ENCODE data around the gene SPEM2.
"Not testable (repeated sequence)": the region's sequence is repeated elsewhere in the genome, so short reads cannot be mapped to it uniquely, and the experiment has no call there.

Gene SPEM2

DNA sequence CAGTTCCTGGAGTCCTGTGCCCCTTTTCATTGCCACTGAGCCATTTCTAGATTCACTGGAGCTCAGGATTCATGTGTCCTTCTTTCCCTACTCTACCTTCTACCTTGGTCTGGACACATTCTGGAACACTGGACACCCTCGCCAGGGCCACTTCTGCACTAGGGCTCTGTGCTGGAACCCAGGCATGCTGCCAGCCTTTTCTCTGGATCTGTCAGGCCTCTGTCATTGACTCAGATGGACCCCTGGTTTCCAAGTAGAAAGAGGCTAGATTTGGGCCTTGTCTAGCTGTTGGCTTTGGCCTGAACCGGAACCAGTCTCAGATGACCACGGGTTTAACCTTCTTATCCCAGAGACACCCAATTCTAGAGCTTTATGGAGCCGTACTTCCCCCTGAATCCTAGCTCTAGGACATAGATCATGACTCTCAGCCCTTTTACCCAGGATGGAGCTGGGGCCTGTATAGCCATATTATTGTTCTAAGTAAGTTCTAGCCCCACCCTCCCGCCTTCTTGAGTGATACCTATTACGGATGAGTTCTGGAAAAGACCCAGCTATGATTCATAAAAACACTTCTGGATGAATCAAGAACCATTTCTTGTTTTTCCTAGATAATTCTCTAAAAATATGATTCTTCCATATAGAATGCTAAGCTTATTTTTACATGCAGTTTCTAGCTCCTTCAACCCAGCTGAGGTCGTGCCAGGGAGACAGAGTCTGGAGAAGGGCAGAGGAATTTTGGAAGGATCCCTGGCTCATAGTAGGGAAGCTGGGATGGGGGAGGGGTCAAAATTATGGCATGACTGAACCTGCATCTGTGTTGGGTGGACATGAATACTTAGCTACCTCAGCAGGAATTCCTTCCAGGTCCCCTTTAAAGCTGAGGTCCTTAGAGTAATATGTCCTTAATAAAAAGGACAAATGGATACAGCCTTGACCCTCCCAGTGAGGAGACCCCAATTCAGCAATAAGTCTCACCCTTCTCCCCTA lies 18.4 kb downstream of the SPEM2 start:
- DNase-seq = peak; percentile 82

DNA sequence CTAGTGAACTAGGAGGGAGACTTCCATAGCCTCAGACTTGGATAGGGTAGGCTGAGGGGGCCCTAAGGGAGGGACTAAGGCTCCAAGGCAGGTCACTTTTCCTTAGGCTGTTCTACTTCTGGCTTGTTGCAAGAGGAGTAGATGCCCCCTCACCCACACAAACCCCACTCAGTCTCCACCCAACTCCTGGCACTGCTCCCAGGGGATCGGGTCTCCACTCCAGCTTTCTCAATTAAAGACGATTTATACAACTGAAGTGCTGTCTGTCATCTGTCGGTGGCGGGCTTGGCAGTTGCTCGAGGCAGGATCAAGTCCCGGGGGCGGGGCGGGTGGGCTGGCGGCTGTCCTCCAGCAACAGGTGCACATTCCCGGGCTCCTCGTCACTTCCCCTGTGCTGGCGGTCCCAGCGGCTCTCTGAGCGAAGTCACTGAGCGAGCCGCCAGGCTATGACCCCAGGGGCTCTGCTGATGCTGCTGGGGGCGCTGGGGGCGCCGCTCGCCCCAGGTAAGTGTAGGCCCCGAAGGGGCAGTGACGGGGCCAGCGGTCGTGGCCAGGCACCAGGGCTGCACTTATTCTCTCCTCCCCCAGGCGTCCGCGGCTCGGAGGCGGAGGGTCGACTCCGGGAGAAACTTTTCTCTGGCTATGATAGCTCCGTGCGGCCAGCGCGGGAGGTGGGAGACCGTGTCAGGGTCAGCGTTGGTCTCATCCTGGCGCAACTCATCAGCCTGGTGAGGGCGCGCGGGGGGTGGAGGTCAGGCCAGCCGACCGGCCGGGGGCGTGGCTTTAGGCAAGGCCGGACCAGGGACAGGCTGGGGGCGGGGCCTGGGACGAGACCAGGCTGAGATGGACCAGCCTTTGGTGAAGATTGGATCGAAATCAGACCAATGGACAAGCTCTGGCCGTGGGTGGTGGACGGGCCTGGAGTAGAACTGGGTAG lies 19.5 kb downstream of the SPEM2 start, which contains the start of gene CHRNB1:
TSS of gene CHRNB1 (plus strand) at position 380 of the 937 bp plus-strand sequence. CDS start at position 447, 67 bp downstream.
- DNase-seq = peak; percentile 32

DNA sequence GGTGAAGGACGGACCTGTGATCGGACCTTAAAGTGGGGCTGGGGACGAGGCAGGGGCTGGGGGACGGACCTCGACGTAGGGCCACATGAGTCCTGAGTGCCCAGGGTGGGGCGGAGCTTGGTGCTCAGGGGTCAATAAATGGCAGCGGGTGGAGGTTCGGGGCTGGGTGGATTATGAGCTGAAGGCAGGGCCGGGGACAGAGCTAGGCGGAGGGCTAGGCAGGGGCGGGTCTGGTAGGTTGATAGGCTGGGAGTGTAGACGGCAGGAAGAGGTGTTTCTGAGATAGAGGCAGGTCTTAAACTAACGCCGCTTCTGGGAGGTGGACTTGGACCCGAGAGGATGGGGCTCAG lies 20.2 kb downstream of the SPEM2 start:
- no peak for DNase-seq

DNA sequence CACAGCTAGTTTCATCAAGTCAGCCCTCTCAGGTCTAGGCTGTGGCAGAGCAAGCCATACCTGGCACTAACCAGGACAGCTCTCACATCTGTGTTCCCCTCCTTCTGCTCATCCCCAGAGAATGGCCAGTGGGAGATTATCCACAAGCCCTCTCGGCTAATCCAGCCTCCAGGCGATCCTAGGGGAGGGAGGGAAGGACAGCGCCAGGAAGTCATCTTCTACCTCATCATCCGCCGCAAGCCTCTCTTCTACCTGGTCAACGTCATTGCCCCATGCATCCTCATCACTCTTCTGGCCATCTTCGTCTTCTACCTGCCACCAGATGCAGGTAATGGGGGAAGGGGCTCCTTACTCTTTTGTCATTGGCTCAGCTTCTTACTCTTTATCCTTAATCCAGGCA lies 23.0 kb downstream of the SPEM2 start:
- no peak for DNase-seq

GRCh38 chr17:7459961-7460545 lies 34.6 kb downstream of the SPEM2 start:
- no peak for DNase-seq

DNA sequence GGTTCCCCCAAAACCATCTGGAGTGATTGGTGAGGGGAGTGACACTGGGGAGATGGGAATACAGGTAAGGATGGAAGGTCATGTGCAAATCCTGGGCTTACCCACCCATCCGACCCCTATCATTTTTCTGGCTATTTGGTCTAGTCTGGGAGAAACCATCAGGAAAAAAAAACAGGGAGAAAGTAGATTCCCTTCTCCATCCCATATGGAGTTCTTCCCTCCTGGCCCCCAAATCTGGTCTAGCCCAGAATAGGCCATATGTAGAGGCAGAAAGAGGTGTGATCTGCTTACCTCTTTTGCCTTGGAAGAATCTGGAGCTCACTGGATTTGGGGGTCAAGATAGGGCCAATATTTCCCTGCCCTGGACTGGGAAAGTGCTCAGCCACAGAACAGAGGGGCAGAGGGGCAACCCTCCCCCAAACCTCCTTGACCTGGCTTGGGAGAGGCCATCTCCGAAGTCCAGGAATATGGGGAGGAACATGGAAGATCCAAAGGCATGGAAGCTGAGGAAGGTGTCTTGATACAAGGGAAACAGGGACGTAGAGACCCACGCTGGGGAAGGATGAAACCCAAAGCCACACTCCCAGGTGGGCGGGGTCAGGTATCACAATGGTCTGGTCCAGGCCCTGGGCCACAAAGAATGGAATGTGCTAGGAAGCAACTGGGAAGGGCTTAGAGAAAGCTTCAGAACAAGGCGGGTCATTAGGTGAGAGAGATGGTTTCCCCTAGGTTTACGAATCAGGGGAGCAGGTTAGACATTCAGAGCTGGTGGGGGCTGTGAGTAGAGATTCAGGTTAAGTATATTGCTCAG lies 35.6 kb downstream of the SPEM2 start:
- no peak for DNase-seq

DNA sequence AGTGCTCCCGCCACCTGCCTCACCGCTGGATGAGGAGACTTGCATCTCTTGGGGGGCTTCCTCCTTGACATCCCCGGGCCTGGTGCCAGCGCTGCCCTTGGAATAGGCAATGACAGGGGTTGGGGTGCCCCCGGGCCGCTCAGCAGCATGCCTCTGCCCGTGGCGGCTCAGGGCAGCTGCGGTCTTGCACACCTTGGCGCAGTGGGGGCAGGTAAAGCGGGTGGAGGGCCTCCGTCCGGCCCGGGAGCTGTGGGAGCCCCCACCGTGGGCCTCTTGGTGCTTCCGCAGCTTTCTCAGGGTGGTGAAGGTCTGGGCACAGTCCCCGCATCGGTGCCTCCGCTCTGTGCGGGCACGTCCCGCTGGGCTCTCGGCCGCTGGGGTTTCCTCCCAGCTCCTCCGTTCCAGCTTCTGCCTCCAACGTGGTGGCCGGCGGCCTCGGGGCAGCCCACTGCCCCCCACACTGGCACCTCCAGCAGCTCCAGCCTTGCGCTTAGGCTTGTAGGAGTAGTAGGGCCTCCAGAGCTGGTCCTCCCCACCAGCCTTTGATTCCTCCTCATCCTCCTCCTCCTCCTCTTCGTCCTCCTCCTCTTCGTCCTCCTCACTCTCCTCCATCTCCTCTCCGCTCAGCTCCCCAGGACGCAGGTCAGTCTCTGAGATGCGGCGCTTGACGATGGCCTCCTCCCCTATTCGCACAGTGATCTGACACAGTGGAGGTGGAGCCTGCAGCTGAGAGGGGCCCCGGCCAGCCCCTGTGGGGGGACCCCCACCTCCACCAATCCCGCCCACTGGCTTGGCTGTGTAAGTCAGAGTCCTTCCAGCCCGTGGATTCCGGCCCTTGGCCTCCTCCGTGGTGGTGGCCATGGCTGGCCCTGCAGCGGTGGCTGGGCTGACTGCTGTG lies 37.3 kb downstream of the SPEM2 start:
- DNase-seq = no peak

DNA sequence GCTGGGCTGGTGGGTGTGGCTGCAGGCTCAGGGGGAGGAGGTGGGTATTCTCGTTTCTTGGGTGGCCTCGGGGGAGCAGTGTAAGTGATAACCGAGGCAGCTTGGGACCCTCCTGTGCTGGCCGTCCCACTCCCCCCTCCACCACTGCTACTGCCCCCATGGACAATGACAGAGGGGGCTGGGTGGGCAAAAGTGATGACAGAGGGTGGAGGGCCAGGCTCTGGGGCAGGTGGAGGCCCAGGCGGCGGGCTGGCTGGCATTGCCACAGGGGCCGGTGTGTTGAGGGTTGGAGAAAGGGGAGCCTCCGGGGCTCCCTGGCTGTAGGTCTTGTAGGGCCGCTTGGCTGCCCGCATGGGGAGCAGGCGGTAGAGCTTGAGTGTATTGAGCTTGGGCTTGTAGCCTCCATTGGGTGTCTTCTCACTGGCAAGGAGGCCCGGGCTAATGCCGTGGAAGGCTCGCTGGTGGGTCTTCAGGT lies 38.0 kb downstream of the SPEM2 start:
- no peak for DNase-seq

- no peak for DNase-seq
These were observed 38.7 kb downstream of the SPEM2 start for GRCh38 chr17:7464081-7464480.

DNA sequence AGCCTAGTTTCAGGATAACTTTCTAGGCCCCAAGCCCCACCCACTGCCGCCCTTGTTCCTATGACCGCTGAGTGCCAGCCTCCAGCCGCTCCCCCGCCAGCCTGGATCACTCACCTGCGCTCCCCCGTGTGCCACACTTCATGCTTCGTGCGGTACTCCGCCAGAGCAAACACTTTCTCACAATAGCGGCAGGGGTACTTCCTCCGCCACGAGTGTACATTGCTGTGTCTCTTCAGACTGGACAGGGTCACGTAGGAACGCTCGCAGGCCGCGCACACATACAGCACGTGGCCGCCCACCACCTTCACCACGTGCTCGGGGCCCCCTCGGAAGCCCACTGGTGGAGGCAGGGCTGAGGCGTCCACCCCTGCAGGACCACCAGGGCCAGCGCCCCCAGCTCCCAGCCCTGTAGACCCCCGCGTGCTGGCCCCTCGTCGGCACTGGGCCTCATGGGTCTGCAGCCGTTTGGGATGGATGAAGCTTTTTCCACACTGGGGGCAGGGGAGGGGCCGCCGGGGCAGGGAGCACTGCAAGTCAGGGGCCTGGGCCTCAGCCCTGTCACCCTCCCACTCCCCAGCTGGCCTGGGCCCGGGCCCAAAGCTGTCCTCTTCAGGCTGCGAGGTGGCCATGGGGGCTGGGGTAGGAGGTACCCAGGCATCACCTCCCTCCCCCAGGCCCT lies 40.3 kb downstream of the SPEM2 start:
- no peak for DNase-seq

DNA sequence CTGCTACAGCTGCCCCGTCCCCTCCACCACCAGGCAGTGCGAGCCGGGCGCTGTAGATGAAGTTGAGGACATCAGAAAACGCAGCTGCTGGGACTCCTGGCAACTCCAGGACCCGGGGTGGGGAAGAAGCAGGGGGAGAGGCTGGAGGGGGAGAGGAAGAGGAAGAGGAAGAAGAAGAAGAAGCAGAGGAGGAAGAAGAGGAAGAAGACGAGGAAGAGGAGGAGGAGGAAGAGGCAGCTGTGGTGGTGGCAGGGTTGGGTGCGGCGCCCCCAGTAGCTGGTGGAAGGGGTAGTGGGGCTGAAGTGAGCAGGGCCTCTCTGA lies 40.9 kb downstream of the SPEM2 start:
- DNase-seq = no peak

DNA sequence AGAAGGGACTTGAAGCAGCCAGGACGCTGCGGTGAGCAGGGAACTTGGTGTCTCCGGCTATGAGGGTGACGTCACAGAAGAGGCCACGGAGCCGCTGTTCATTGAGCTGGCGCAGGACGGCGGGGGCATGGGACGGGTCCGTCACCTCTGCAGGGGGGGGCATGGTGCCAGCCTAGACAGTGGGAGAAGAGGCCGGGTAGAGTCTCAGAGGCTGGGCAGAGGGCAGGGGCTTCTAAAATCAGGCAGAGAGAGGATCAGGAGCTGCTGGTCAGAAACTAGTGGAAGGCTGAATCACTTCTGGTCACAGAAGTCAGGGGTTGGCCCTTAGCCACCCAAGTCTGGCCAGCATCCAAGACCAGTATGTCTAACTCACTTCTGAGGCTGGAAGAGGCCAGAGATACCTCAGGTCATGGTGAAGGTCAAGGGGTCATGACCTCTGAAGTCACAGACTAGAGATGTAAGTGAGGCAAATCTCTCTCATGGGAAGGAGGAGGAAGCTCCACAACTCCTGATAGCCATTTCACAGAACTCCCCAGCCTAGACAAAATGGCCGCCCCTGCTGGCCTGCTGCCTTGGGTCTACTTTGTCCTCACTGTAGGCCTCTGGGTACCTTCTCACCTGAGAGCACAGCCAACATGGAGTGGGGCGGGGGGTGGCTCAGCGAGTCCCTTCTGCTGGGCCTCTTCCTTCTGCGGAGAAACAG lies 41.4 kb downstream of the SPEM2 start:
- DNase-seq = no peak

DNA sequence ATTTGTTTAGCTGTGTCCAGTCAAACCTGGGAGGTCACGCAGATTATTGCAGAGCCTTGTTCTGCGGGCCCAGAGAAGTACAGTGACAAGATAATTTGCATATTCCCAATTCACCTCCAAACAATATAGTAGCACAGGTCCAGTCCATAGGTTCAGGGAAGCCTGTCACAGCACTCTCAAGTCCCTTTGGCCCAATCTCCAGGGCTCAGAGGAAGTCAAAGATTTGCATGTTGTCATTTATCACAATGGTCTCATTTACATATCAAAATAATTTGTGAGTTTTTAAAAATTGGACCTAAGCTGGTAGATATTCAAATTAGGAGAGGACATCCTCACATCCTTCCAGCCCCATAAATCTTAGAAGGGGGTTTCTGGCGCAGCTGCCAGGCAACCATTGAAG lies 42.1 kb downstream of the SPEM2 start:
- no peak for DNase-seq

- no peak for DNase-seq
These were observed 42.9 kb downstream of the SPEM2 start for GRCh38 chr17:7468290-7468689.

DNA sequence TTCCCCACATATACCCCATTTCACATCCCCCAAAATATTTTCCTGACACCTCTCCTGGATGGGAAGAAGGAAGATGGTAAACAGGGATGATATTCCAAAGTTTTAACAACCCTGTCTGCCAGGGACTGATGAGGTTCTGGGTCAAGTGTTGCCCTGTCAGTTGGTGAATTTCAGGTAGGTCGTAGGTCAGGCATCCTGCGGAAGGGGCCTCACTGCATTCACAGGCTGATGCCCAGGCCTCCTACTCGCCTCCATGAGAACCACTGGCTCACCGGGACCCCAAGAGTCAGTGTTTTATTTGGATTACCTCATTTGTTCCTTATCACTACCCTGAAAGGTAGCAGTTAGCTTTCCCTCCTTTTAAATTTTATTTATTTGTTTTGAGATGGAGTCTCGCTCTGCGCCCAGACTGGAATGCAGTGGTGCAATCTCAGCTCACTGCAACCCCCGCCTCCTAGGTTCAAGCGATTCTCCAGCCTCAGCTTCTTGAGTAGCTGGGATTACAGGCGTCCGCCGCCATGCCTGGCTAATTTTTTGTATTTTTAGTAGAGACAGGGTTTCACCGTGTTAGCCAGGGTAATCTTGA lies 43.5 kb downstream of the SPEM2 start:
- no peak for DNase-seq

- DNase-seq = not testable (repeated sequence)
These were observed 44.4 kb downstream of the SPEM2 start for GRCh38 chr17:7469843-7470242.

- DNase-seq = not testable (repeated sequence)
These were observed 45.1 kb downstream of the SPEM2 start for GRCh38 chr17:7470457-7470973.

DNA sequence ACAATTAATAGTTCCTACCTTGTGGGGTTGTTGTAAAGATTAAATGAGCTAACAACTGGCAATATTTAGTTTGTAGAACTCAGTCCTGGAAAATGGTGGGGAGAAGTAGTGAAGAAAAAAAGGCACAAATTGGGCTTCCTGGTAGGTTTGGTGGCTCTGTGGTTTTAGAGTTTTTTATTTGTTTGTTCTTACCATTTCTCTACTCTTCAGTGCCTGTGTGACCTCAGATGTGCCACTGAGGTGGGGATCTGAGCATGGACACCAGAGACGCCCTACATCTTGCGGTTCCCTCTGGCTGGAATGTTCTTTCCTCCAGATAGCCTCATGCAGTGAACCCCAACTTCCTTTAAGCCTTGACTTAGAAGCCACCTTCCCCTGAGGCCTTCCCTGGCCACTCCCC lies 46.3 kb downstream of the SPEM2 start:
- no peak for DNase-seq

DNA sequence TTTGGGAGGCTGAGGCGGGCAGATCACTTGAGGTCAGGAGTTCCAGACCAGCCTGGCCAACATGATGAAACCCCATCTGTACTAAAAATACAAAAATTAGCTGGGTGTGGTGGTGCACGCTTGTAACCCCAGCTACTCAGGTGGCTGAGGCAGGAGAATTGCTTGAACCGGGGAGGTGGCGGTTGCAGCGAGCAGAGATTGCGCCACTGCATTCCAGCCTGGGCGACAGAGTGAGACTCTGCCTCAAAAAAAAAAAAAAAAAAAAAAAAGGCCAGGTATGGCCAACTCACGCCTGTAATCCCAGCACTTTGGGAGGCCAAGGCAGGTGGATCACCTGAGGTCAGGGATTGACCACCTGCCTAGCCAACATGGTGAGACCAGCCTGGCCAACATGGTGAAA lies 49.4 kb downstream of the SPEM2 start:
- not testable (repeated sequence) for DNase-seq
